GM12874 (cell line): ENCODE results near the gene FOLR3.

ENCODE experiments used
- CTCF ChIP-seq: IDR thresholded peaks from 2 replicates; pipeline ENCODE4 v1.5.1; 2011; ENCODE audit warnings: low read depth, mild to moderate bottlenecking, control low read depth, low read length, moderate library complexity; ENCODE audit not compliant: insufficient read depth

FOLR3 gene

GRCh38 chr11:72177656-72178055 lies 42.1 kb downstream of the FOLR3 start:
- no peak for TF ChIP-seq CTCF

GRCh38 chr11:72179049-72179803 lies 43.7 kb downstream of the FOLR3 start:
- TF ChIP-seq CTCF, result no peak

GRCh38 chr11:72179804-72180396 lies 44.4 kb downstream of the FOLR3 start:
- TF ChIP-seq CTCF, result no peak

- no peak for TF ChIP-seq CTCF
Measured at GRCh38 chr11:72188267-72188666, 52.7 kb downstream of the FOLR3 start.
